Measurements from ENCODE around the gene ASPRV1. TPM values are rescaled to one million over a fixed set of nuclear protein-coding genes. Genes with fewer than 3 reads are reported as not detected.

ASPRV1 gene
- total RNA-seq, 2 experiments from 2014 or later: 0.41 to 0.59 TPM

DNA sequence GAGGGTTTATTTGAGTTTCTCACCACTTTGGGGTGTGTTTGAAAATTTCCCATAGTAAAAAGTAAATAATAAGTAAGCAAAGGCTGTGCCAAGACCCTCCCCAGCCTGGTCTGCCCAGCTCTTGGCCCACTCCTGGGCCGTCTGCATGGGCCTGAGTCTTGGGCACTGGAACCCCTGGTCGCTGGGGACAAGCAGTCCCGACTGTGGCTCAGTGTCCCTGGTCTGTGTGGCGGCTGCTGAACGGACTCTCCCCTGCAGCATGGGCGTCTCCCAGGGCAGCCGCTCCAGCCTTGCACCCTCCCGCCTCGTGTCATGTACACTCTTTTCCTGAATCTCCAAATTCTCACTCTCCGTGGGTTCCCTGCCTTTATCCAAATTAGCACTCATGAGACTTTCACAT, 7.2 kb upstream of the ASPRV1 start:
- intact Hi-C loops (cut with micrococcal nuclease): no loop called here
- Mint-ChIP-seq H3K4me1 (ENCODE audit: low read depth) (peaks cover 4% of the 10 kb centered on the region), H3K4me3 (no peak overlapping the region), H3K27me3 (ENCODE audit: low read depth) (no peaks in the 10 kb centered on the region), H3K9me3 (no peaks in the 10 kb centered on the region), H3K36me3 (ENCODE audit: low read depth) (no peaks in the 10 kb centered on the region), H3K27ac (no peak overlapping the region)
- CTCF ChIA-PET: no interaction called here
- no peak for DNase-seq

DNA sequence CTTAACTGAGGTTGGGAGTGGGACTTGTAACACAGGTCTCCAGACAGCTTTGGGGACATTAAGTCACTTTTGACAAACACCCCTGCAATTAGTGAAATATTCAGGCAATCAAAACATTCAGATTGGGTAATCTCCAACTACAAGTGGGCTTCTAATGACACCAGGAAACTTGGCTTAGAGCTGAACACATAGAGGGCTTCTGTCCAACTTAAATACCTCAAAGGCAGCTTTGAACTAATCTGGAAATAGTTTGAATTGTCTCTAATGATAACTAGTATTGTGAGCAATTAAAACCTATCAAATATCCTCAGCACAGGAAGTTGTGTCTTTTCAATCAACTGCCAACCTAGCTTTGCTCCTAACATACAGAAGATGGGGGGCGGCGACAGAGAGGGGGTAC, 5.1 kb upstream of the ASPRV1 start:
- CTCF ChIA-PET: no interaction called here
- Mint-ChIP-seq H3K4me3 (no peak overlapping the region), H3K36me3 (ENCODE audit: low read depth) (no peaks in the 10 kb centered on the region), H3K4me1 (ENCODE audit: low read depth) (peaks cover 4% of the 10 kb centered on the region), H3K27me3 (ENCODE audit: low read depth) (no peaks in the 10 kb centered on the region), H3K27ac (no peak overlapping the region), H3K9me3 (no peaks in the 10 kb centered on the region)
- no peak for DNase-seq
- intact Hi-C loops (cut with micrococcal nuclease): no loop called here

DNA sequence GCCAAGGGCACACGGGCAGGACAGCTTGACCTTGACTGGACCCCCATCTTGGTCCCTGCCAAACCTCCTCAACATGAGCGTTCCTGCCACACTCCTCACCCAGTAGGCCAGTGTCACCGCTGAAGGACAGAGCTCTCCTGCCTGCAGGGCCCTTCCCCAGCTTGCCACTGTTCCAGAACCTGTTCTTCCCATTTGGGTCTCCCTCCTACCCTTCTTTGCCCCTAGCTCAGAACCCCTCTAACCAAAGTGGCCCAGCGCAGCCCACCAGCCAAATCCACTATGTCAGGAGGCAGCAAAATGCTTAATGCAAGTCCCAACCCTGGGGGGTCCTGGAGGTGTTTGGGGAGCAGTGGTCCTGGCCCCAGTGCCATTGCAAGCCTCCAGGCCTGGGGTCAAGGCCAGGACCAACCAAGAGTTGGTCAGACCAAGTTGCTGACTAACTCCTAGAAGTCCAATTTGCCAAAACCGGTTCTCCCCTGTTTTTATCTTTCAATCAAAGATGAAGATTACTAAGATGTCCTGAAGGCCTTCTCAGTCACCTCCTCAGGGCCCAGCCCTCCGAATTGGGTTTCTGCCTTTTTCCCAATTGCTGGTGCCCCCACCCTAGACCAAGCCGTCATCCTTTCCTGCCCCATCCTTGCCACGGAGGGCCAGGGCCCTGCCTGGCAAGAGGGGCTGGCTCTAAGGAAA, 4.5 kb upstream of the ASPRV1 start:
- H3K9me3 Mint-ChIP-seq: no peaks in the 10 kb centered on the region
- H3K36me3 Mint-ChIP-seq (ENCODE audit: low read depth): no peaks in the 10 kb centered on the region
- CTCF ChIA-PET: no interaction called here
- no peak for DNase-seq
- intact Hi-C loops (cut with micrococcal nuclease): no loop called here
- no peaks in the 10 kb centered on the region for H3K27me3 Mint-ChIP-seq (ENCODE audit: low read depth)
- H3K4me1 Mint-ChIP-seq (ENCODE audit: low read depth): peaks cover 4% of the 10 kb centered on the region
- no peak overlapping the region for H3K27ac Mint-ChIP-seq
- no peak overlapping the region for H3K4me3 Mint-ChIP-seq

DNA sequence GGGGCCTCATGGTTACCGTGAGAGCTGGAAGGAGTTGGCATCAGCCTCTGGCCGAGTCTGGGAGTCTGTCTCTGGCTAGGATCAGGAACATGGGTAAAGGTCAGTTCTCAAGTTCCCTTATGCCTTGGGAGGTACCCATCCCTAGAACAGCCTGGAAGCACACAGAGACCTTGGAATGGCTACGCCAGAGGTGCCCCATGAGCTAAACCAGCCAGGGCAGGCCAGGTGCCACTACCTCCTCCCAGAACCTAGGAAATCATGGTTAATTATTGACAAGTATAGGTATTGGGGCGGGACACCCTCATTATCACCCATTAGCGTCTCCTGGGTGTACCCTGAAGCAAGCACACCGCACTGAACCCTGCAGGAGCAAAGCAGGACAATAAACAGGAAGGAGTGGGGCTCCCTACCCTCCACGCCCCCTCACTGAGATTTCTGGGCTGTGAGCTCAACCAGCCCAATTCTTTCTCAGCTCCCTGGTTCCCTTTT, 3.0 kb upstream of the ASPRV1 start:
- no peaks in the 10 kb centered on the region for H3K9me3 Mint-ChIP-seq
- intact Hi-C loops (cut with micrococcal nuclease): no loop called here
- DNase-seq: no peak
- H3K4me1 Mint-ChIP-seq (ENCODE audit: low read depth): peaks cover 4% of the 10 kb centered on the region
- CTCF ChIA-PET: interaction anchor here (0.6 kb wide), 1 partner anchor 10 kb away, joined by 3 read pairs; no protein-coding TSS in a partner anchor
- H3K36me3 Mint-ChIP-seq (ENCODE audit: low read depth): no peaks in the 10 kb centered on the region
- H3K4me3 Mint-ChIP-seq: no peak overlapping the region
- no peaks in the 10 kb centered on the region for H3K27me3 Mint-ChIP-seq (ENCODE audit: low read depth)
- H3K27ac Mint-ChIP-seq: no peak overlapping the region

DNA sequence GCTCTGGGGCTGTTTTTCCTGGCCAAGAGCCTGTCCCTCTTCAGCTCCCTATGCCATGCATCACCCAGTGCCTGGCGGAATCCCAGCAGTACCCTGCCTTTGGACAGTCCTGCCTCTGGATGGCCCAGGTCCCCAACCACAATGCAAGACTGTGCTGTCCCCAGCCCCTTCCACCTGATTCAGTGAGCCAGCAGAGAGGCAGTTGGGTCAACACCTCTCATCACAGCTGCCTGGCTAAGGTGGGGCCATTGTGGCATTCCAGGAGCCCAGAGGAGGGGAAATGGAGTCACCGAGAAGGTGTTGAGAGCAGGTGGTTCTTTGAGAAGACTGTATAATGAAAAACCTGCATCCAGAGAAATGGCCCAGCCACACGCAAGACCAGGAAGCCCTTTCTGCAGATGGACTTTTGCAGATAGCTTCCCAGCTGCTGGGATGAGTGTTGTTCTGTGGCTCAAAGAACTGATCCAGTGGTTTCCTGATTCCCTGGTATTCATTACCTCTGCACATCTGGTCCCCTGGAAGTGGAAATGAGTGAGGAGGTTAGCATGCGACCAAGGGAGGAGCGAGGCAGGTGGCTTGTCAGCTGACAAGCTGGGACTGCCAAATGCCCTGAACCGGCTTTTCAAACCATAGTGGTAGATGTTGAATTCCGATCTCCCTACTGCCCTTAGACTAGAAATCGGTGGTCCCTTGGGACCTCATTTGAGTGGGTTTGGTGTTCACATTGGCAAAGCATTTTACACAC, 1.7 kb upstream of the ASPRV1 start:
- no peaks in the 10 kb centered on the region for H3K27me3 Mint-ChIP-seq (ENCODE audit: low read depth)
- H3K9me3 Mint-ChIP-seq: no peaks in the 10 kb centered on the region
- intact Hi-C loops (cut with micrococcal nuclease): no loop called here
- DNase-seq: no peak
- H3K4me1 Mint-ChIP-seq (ENCODE audit: low read depth): peaks cover 4% of the 10 kb centered on the region
- H3K27ac Mint-ChIP-seq: no peak overlapping the region
- no peak overlapping the region for H3K4me3 Mint-ChIP-seq
- CTCF ChIA-PET: no interaction called here
- no peaks in the 10 kb centered on the region for H3K36me3 Mint-ChIP-seq (ENCODE audit: low read depth)

DNA sequence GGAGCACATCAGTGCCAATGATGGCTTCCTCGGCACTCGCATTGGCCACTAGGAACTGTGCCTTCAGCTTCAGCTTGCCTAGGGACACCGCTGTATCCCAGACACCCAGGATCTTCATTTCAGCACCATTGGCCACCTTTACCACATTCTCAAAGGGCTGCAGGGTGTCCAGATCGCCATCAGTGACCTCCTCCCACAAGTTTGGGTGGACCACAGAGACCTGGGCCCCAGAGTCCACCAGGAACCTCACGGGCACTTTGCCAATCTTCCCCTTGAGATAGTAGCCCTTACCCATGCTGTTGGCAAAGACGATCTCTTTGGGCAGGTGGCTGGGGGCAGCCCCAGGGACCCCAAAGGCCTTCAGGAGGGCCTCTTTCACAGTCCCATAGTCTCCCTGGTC, 610 bp downstream of the ASPRV1 start:
- Mint-ChIP-seq H3K4me3 (no peak overlapping the region), H3K9me3 (no peaks in the 10 kb centered on the region), H3K4me1 (ENCODE audit: low read depth) (peaks cover 4% of the 10 kb centered on the region), H3K27ac (no peak overlapping the region), H3K36me3 (ENCODE audit: low read depth) (no peaks in the 10 kb centered on the region), H3K27me3 (ENCODE audit: low read depth) (no peaks in the 10 kb centered on the region)
- intact Hi-C loops (cut with micrococcal nuclease): no loop called here
- CTCF ChIA-PET: interaction anchor here (0.6 kb wide), 1 partner anchor 52 kb away, joined by 3 read pairs; no protein-coding TSS in a partner anchor
- no peak for DNase-seq

DNA sequence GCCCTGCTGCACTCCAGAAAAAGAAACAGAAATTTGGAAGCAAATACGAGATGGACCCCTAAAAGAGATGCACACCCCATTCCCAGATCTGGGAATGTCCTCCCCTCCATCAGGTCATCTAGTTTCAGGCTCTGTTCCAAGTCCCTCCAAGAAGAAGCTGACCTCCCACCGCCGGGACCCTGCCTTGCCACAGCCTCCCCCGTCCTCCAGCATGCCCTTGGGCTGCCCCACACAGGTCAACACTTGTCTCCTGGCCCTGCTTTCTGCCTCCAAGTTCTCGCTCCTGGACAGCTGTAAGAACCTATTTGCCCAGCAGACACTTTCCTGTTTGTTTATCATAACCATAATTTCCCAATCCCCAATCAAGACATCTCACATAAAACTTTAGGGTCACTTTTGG, 2.0 kb downstream of the ASPRV1 start:
- intact Hi-C loops (cut with micrococcal nuclease): no loop called here
- Mint-ChIP-seq H3K4me1 (ENCODE audit: low read depth) (no peaks in the 10 kb centered on the region), H3K27me3 (ENCODE audit: low read depth) (no peaks in the 10 kb centered on the region), H3K4me3 (no peak overlapping the region), H3K36me3 (ENCODE audit: low read depth) (no peaks in the 10 kb centered on the region), H3K9me3 (no peaks in the 10 kb centered on the region), H3K27ac (no peak overlapping the region)
- DNase-seq: no peak
- CTCF ChIA-PET: interaction anchor here (1.9 kb wide), 1 partner anchor 16 kb away, joined by 5 read pairs; no protein-coding TSS in a partner anchor

DNA sequence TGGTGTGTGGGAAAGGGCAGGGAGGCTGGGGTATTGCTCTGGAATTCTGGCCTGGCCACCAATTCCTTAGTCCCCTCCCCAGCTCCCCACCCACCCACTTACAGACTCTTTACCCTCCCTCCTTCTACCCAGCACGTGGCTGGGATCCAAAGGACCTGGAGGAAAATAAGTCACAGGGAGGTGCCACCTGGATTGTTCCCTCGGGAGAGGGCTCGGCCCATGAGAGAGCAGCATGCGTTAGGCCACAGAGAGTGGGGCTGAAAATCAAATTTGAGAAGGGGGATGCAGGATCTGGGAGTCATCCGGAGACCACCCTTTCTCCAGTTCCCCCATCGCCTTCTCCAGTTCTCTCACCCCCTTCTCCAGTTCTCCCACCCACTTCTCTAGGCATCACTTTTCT, 3.0 kb downstream of the ASPRV1 start:
- no peak for DNase-seq
- intact Hi-C loops (cut with micrococcal nuclease): no loop called here
- Mint-ChIP-seq H3K4me3 (no peak overlapping the region), H3K27ac (no peak overlapping the region), H3K36me3 (ENCODE audit: low read depth) (no peaks in the 10 kb centered on the region), H3K27me3 (ENCODE audit: low read depth) (no peaks in the 10 kb centered on the region), H3K4me1 (ENCODE audit: low read depth) (no peaks in the 10 kb centered on the region), H3K9me3 (no peaks in the 10 kb centered on the region)
- CTCF ChIA-PET: interaction anchor here (1.9 kb wide), 1 partner anchor 15 kb away, joined by 5 read pairs; no protein-coding TSS in a partner anchor

DNA sequence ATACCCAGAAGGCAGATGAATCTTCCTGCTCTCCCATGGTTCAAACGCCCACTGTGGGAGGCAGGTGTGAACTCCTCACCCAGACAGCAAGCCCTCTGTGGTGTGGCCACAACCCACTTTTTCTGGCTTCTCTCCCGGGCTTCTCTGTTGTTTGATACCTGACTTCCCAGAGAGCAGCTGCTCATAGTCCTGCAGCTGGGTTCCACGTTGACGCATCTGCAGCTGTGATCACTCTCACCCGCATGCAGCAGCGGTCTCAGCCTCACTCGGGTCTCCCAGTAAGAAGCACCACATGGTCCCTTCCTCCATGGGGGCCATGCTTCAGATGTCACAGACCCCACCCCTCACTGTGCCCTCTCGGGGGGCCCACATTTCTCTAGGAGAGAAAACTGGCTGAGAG, 3.5 kb downstream of the ASPRV1 start:
- intact Hi-C loops (cut with micrococcal nuclease): no loop called here
- no peaks in the 10 kb centered on the region for H3K36me3 Mint-ChIP-seq (ENCODE audit: low read depth)
- no peak overlapping the region for H3K27ac Mint-ChIP-seq
- no peak for DNase-seq
- H3K4me1 Mint-ChIP-seq (ENCODE audit: low read depth): no peaks in the 10 kb centered on the region
- CTCF ChIA-PET: no interaction called here
- no peaks in the 10 kb centered on the region for H3K27me3 Mint-ChIP-seq (ENCODE audit: low read depth)
- H3K9me3 Mint-ChIP-seq: no peaks in the 10 kb centered on the region
- no peak overlapping the region for H3K4me3 Mint-ChIP-seq

DNA sequence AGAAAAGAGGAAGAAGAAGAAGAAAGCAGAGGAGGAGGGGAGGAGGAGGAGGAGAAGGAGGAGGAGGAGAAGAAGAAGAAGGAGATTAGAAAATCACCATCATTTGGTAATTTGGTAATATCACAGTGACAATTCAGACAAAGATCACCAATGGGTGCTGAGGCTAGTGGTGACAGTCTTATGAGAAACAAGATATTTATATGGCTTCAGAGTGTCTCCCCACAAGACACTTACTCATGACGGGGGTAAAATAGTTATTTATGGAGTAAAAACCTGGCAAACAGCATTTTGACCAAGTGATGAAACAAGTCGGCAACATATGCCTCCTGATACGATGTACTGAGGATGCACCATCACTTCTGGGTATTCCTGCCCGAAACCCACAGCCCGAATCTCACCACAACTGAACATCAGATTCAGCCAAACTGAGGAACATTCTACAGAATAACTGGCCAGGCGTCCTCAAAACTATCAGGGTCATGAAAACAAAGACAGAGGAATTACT, 4.9 kb downstream of the ASPRV1 start:
- Mint-ChIP-seq H3K4me1 (ENCODE audit: low read depth) (no peaks in the 10 kb centered on the region), H3K36me3 (ENCODE audit: low read depth) (no peaks in the 10 kb centered on the region), H3K4me3 (no peak overlapping the region), H3K27ac (no peak overlapping the region), H3K27me3 (ENCODE audit: low read depth) (no peaks in the 10 kb centered on the region), H3K9me3 (no peaks in the 10 kb centered on the region)
- intact Hi-C loops (cut with micrococcal nuclease): no loop called here
- CTCF ChIA-PET: no interaction called here
- DNase-seq: no peak

DNA sequence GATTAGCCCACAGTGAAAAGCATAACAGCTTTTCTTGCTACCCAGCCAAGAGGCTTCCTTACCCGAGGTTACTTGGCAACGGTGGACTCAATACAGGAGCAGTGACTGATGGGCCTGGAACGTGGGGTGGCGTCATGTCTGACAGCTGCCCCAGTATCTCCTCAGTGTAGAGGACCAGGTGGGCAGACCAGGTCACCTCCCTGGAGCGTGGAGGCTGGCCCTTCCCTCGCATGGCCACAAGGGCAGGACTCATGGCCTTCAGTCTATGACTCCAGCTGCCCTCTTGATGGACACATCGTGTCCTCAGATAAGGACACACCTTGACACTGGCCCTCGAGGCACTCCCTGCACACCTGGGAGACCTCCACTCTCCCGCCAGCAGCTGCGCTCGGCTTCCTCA, 6.4 kb downstream of the ASPRV1 start:
- CTCF ChIA-PET: no interaction called here
- DNase-seq: no peak
- H3K4me3 Mint-ChIP-seq: no peak overlapping the region
- H3K27ac Mint-ChIP-seq: no peak overlapping the region
- H3K36me3 Mint-ChIP-seq (ENCODE audit: low read depth): no peaks in the 10 kb centered on the region
- intact Hi-C loops (cut with micrococcal nuclease): no loop called here
- no peaks in the 10 kb centered on the region for H3K4me1 Mint-ChIP-seq (ENCODE audit: low read depth)
- no peaks in the 10 kb centered on the region for H3K9me3 Mint-ChIP-seq
- no peaks in the 10 kb centered on the region for H3K27me3 Mint-ChIP-seq (ENCODE audit: low read depth)

DNA sequence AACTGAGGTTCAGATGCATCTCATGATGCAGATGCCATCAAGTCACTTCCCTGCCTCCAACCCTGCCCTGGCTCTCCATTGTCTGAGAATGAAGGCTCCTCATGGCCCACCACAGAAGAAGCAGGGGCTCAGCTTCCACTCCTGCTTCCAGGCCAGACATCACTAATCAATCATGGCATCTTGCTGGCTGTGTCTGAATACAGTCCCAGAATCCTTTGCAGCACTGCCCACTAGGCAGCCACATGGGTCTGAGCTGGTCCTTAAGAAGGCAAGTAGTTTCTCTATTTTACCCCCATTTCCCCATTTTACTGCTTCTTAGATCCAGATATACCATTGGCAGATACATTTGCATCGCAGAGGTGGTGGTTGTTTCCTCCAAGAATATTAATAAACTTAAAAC, 7.3 kb downstream of the ASPRV1 start:
- no peaks in the 10 kb centered on the region for H3K36me3 Mint-ChIP-seq (ENCODE audit: low read depth)
- CTCF ChIA-PET: no interaction called here
- H3K27ac Mint-ChIP-seq: no peak overlapping the region
- H3K9me3 Mint-ChIP-seq: no peaks in the 10 kb centered on the region
- intact Hi-C loops (cut with micrococcal nuclease): no loop called here
- H3K4me3 Mint-ChIP-seq: no peak overlapping the region
- no peaks in the 10 kb centered on the region for H3K4me1 Mint-ChIP-seq (ENCODE audit: low read depth)
- DNase-seq: no peak
- H3K27me3 Mint-ChIP-seq (ENCODE audit: low read depth): no peaks in the 10 kb centered on the region

All from activated naive CD4-positive, alpha-beta T cell treated with anti-CD3 and anti-CD28 coated beads for 36 hours (primary cell).